HCT116 (cell line): Measurements from ENCODE around the gene CYP24A1. TPM values are rescaled to one million over a fixed set of nuclear protein-coding genes. Genes with fewer than 3 reads are reported as not detected.

Source experiments
- ATAC-seq: fragments of 200-7000 bp; cut with Tn5 transposase; 2 replicates; pipeline ENCODE4 v1.9.1; 2020; ENCODE audit warnings: mild to moderate bottlenecking, moderate library complexity
- BruUV-seq: library from RNA; stranded (reverse); fragments of 400-500 nt; replicated peaks from 2 replicates; lab custom pipeline; 2021; lab: Mats Ljungman, UMichigan
- CTCF ChIA-PET: fragments of 300-600 bp; sonication (Branson Sonifier 250); formaldehyde crosslinking; loops from one replicate; lab custom pipeline; 2021; ENCODE audit warnings: antibody characterized with exemption; lab: Charles Lee
- POLR2A ChIA-PET: fragments of 300-600, 350-600 bp; sonication (Branson Sonifier 250); formaldehyde crosslinking; loops from one replicate; lab custom pipeline; 2021; ENCODE audit warnings: antibody characterized with exemption; lab: Charles Lee
- RAD21 ChIA-PET, 2 experiments: fragments of 300-600 bp; sonication (Branson Sonifier 250); formaldehyde crosslinking; loops; one replicate each; lab custom pipeline; 2023; ENCODE audit warnings: low total read pairs in 2 of 2; ENCODE audit not compliant: uncharacterized antibody in 2 of 2, unreplicated experiment in 2 of 2, low non-redundant PET in 1 of 2; lab: Charles Lee
- DNase-seq: peaks from one replicate; pipeline ENCODE4 v3.0.0-alpha.2; 2010; ENCODE audit warnings: low read depth, low spot score
- H2AFZ ChIP-seq: fragments of 200-600 bp; shearing (Covaris generic), sonication (generic); 2 replicates; pipeline ENCODE4 v1.6.1; 2017; ENCODE audit warnings: low read depth, mixed run types, mixed read lengths, antibody characterized with exemption, low read length; ENCODE audit not compliant: poor library complexity, severe bottlenecking
- H3K27ac ChIP-seq: 2 replicates; pipeline ENCODE4 v1.5.1; 2012; ENCODE audit warnings: low read depth, low read length
- H3K27me3 ChIP-seq: fragments of 200-600 bp; sonication (generic); 2 replicates; pipeline ENCODE4 v1.6.1; 2016; ENCODE audit warnings: mixed run types, low read length, mixed read lengths; ENCODE audit not compliant: insufficient read depth
- H3K36me3 ChIP-seq, 2 experiments: fragments of 200-500 bp in 1 of 2; fragments of 200-600 bp in 1 of 2; sonication (Bioruptor generic) in 1 of 2; sonication (generic) in 1 of 2; 2 replicates each; pipeline versions ENCODE4 v1.5.1 to v1.6.1; 2014 to 2016; ENCODE audit warnings: low read length in 2 of 2, inconsistent platforms in 1 of 2, mixed read lengths in 1 of 2, mixed run types in 1 of 2; ENCODE audit not compliant: insufficient read depth in 2 of 2, control insufficient read depth in 1 of 2
- H3K4me1 ChIP-seq, 2 experiments: fragments of 200-600 bp in 1 of 2; sonication (generic) in 1 of 2; 2 replicates each; pipeline versions ENCODE4 v1.5.1 to v1.6.1; 2012 to 2017; ENCODE audit warnings: low read length in 2 of 2, inconsistent platforms in 1 of 2, mild to moderate bottlenecking in 1 of 2, mixed read lengths in 1 of 2, mixed run types in 1 of 2, moderate library complexity in 1 of 2; ENCODE audit not compliant: insufficient read depth in 2 of 2, control insufficient read depth in 1 of 2
- H3K4me2 ChIP-seq: fragments of 200-600 bp; sonication (generic); 2 replicates; pipeline ENCODE4 v1.6.1; 2017; ENCODE audit warnings: mixed run types, low read length, mixed read lengths
- H3K4me3 ChIP-seq, 2 experiments: fragments of 200-600 bp in 1 of 2; sonication (generic) in 1 of 2; replicated peaks in 1 of 2; 2 replicates each; pipeline ENCODE4 v1.5.1; 2011 to 2016; ENCODE audit warnings: low read length in 2 of 2, control low read depth in 1 of 2, low read depth in 1 of 2, mild to moderate bottlenecking in 1 of 2, mixed read lengths in 1 of 2, mixed run types in 1 of 2
- H3K79me2 ChIP-seq: fragments of 200-600 bp; sonication (generic); 2 replicates; pipeline ENCODE4 v1.6.1; 2017; ENCODE audit warnings: mild to moderate bottlenecking, mixed run types, low read length, moderate library complexity, mixed read lengths; ENCODE audit not compliant: insufficient read depth
- H3K9ac ChIP-seq: fragments of 200-600 bp; sonication (generic); 2 replicates; pipeline ENCODE4 v1.6.1; 2016; ENCODE audit warnings: low read length, mixed read lengths
- H3K9me2 ChIP-seq: fragments of 200-600 bp; sonication (generic), shearing (Covaris generic); 2 replicates; pipeline ENCODE4 v1.6.1; 2017; ENCODE audit warnings: mixed run types, mild to moderate bottlenecking, moderate library complexity; ENCODE audit not compliant: insufficient read depth
- H3K9me3 ChIP-seq, 2 experiments: fragments of 200-500 bp in 1 of 2; fragments of 200-600 bp in 1 of 2; sonication (Bioruptor generic) in 1 of 2; sonication (generic) in 1 of 2; 2 replicates each; pipeline ENCODE4 v1.6.1; 2014 to 2017; ENCODE audit warnings: low read length in 2 of 2, mixed read lengths in 2 of 2, inconsistent platforms in 1 of 2, low read depth in 1 of 2, mild to moderate bottlenecking in 1 of 2, mixed run types in 1 of 2, moderate library complexity in 1 of 2; ENCODE audit not compliant: control insufficient read depth in 1 of 2, insufficient read depth in 1 of 2
- H4K20me1 ChIP-seq: fragments of 200-600 bp; sonication (generic), shearing (Covaris generic); 2 replicates; pipeline ENCODE4 v1.6.1; 2017; ENCODE audit warnings: mixed run types, mild to moderate bottlenecking, moderate library complexity; ENCODE audit not compliant: insufficient read depth
- ATF3 ChIP-seq: IDR thresholded peaks from 2 replicates; pipeline ENCODE4 v1.6.1; 2012
- CBX3 ChIP-seq: IDR thresholded peaks from 2 replicates; pipeline ENCODE4 v1.6.1; 2012; ENCODE audit warnings: low read depth
- CEBPB ChIP-seq: IDR thresholded peaks from 2 replicates; pipeline ENCODE4 v1.6.1; 2012; ENCODE audit warnings: low read depth
- CTCF ChIP-seq, 3 experiments: fragments of 200-600 bp in 1 of 3; sonication (generic) in 1 of 3; IDR thresholded peaks in 2 of 3; conservative IDR thresholded peaks in 1 of 3; 2 replicates each; pipeline ENCODE4 v1.5.1; 2012 to 2017; ENCODE audit warnings: low read depth in 2 of 3, low read length in 2 of 3, antibody characterized with exemption in 1 of 3, borderline replicate concordance in 1 of 3, control low read depth in 1 of 3, mild to moderate bottlenecking in 1 of 3, mixed read lengths in 1 of 3, mixed run types in 1 of 3, moderate library complexity in 1 of 3; ENCODE audit not compliant: insufficient read depth in 1 of 3
- EGR1 ChIP-seq: IDR thresholded peaks from 2 replicates; pipeline ENCODE4 v1.6.1; 2012; ENCODE audit warnings: low read depth
- ELF1 ChIP-seq: IDR thresholded peaks from 2 replicates; pipeline ENCODE4 v1.6.1; 2012; ENCODE audit warnings: low read depth, borderline replicate concordance
- EZH2 ChIP-seq: fragments of 200-600 bp; sonication (generic); IDR thresholded peaks from 2 replicates; pipeline ENCODE4 v1.6.1; 2017; ENCODE audit warnings: antibody characterized with exemption, mixed run types
- EZH2phosphoT487 ChIP-seq: fragments of 200-600 bp; IDR thresholded peaks from 2 replicates; pipeline ENCODE4 v1.6.1; 2018; ENCODE audit warnings: antibody characterized with exemption, borderline replicate concordance
- JUND ChIP-seq: IDR thresholded peaks from 2 replicates; pipeline ENCODE4 v1.6.1; 2012
- MAX ChIP-seq: IDR thresholded peaks from 2 replicates; pipeline ENCODE4 v1.6.1; 2012
- RAD21 ChIP-seq: IDR thresholded peaks from 2 replicates; pipeline ENCODE4 v1.6.1; 2012; ENCODE audit warnings: low read depth, mild to moderate bottlenecking
- REST ChIP-seq: IDR thresholded peaks from 2 replicates; pipeline ENCODE4 v1.6.1; 2012; ENCODE audit warnings: low read depth
- SIN3A ChIP-seq: IDR thresholded peaks from 2 replicates; pipeline ENCODE4 v1.6.1; 2012; ENCODE audit warnings: low read depth
- SP1 ChIP-seq: IDR thresholded peaks from 2 replicates; pipeline ENCODE4 v1.6.1; 2012; ENCODE audit warnings: low read depth
- SRF ChIP-seq: IDR thresholded peaks from 2 replicates; pipeline ENCODE4 v1.6.1; 2012; ENCODE audit warnings: low read depth
- TCF7L2 ChIP-seq: IDR thresholded peaks from 2 replicates; pipeline ENCODE4 v1.7.0; 2011; ENCODE audit warnings: borderline replicate concordance, inconsistent platforms; ENCODE audit not compliant: insufficient read depth, insufficient read length; ENCODE audit errors: extremely low read depth
- YY1 ChIP-seq: IDR thresholded peaks from 2 replicates; pipeline ENCODE4 v1.6.1; 2011; ENCODE audit warnings: low read length, low read depth, moderate library complexity, mild to moderate bottlenecking; ENCODE audit not compliant: insufficient replicate concordance; ENCODE audit errors: extremely low read depth
- ZBTB33 ChIP-seq: IDR thresholded peaks from 2 replicates; pipeline ENCODE4 v1.6.1; 2011; ENCODE audit warnings: mild to moderate bottlenecking, low read length, moderate library complexity; ENCODE audit not compliant: insufficient replicate concordance; ENCODE audit errors: extremely low read depth
- ZFX ChIP-seq: fragments of 450-650 bp; IDR thresholded peaks from 2 replicates; pipeline ENCODE4 v1.6.1; 2017
- intact Hi-C: fragments of 100-400 bp; cut with micrococcal nuclease; formaldehyde crosslinking; loops from 2 replicates; pipeline ENCODE4 v1.10.0; 2022
- total RNA-seq: library from RNA; stranded (reverse); gene quantifications from one replicate; pipeline ENCODE4 v1.2.1, GENCODE V29; 2021; ENCODE audit not compliant: unreplicated experiment

CYP24A1 gene
- total RNA-seq, 1 experiment from 2014 or later = 267 TPM

- BruUV-seq = no TSS peak
- H3K9me2 ChIP-seq = no peaks in the 10 kb centered on the region
- H3K79me2 ChIP-seq = no peaks in the 10 kb centered on the region; the same call in 1 of the 2 replicates
- H3K9ac ChIP-seq = no peak overlapping the region
- ChIA-PET RAD21 (no interaction called here), CTCF (no interaction called here), POLR2A (no interaction called here)
- H3K27me3 ChIP-seq = no peaks in the 10 kb centered on the region
- no peak for ATAC-seq
- H4K20me1 ChIP-seq = no peaks in the 10 kb centered on the region
- no peak overlapping the region for H3K27ac ChIP-seq
- no peaks in the 10 kb centered on the region for H3K9me3 ChIP-seq
- H3K4me3 ChIP-seq = no peak overlapping the region
- intact Hi-C loops = no loop called here
- TF ChIP-seq ATF3 (no peak), MAX (no peak), SIN3A (no peak), JUND (no peak), YY1 (no peak), ELF1 (no peak), SP1 (no peak), TCF7L2 (no peak), REST (no peak), ZBTB33 (no peak), ZFX (no peak), CEBPB (no peak), EGR1 (no peak), EZH2phosphoT487 (no peak), RAD21 (no peak), SRF (no peak), EZH2 (no peak), CTCF (IDR thresholded peaks at IDR 0.05 in 2 of 3, conservative IDR thresholded peaks at IDR 0.05 in 1 of 3; ENCODE audit: borderline replicate concordance in 1 of 3, insufficient read depth in 1 of 3, low read depth in 2 of 3, low read length in 2 of 3) (no peak), CBX3 (no peak)
- no peak overlapping the region for H2AFZ ChIP-seq
- H3K36me3 ChIP-seq = peaks cover 28 to 64% of the 10 kb centered on the region in 2 experiments
- no peak for DNase-seq
- H3K4me2 ChIP-seq = no peak overlapping the region
- H3K4me1 ChIP-seq = peaks cover 27 to 49% of the 10 kb centered on the region in 2 experiments; a peak in 3 of 4 replicates
Measured at GRCh38 chr20:54155736-54156317, 18.0 kb downstream of the CYP24A1 start.
